CD4-positive, alpha-beta T cell treated with Interferon gamma for 1 hour (primary cell): ENCODE measurements around the gene C8A.

Source experiments
- DNase-seq: peaks from one replicate; pipeline ENCODE4 v3.0.0-alpha.2; 2020

C8A gene

GRCh38 chr1:56838759-56839158, 15.8 kb upstream of the C8A start:
- DNase-seq, result no peak

GRCh38 chr1:56843544-56843943, 11.1 kb upstream of the C8A start:
- DNase-seq, result no peak

DNA sequence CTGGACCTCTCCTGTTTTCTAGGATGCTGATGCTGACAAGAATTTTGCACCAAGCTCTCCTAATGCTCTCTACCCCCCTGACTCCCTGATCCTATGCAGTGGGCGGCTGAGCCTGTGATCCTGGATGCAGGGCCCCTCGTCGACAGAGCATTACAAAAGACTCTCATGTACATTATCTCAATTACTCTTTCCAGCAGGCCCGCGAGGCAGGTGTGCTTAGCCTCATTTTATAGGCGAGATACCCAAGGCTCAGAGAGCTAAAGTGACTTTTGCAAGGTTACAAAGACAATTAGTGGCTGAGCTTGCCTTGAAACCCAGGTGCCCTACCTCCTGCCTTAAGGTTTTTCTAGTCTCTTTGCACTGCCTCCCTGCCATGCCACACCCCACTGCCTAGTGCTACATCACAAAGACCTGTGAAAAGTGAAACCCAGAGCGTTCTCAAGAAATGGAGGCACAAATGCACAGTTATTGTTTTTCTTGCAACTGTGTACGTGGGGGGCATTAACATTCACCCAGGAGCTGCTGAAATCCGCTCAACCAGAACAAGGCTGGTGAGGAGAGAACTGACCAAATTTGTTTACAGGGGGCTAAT, 10.0 kb upstream of the C8A start:
- no peak for DNase-seq

DNA sequence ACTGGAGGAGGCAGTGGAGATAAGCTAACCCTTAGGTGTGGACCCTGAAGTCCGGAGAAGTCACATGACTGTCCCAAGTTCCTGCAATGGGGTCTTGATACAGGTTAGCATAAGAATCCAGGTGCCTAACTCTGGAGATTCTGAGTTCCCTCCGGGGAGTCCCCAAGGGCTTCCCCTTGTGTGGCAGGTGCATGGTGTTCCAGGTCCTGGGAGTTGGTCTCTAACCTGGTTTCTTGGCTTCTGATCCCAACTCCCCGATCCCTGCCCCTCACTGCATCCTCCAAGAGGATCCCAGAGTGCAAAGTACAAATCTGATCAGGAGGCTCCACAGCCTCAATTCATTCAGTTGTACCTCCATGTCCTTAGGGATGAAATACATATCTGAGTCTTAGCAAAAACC, 9.3 kb upstream of the C8A start:
- DNase-seq, result no peak

DNA sequence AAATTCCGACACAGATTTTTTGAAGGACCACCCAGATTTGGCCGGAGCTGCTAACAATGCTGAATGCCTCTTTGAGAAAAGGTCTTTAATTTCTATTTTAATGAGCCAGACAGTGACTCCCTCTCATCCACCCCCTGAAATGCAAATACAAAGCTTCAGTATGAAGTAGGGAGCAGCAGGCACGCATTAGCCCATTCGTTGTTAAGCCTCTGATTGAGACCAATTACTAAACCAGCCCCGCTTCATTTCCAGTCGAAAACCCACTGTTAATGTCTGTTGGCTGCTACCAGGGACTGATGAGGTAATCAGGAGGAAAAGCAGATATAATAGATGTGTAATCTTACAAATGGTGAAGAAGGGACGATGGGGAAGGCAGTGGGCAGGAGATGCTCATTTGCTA, 4.8 kb upstream of the C8A start:
- DNase-seq, result no peak

- DNase-seq, result no peak
Observed at GRCh38 chr1:56850411-56850810, 4.2 kb upstream of the C8A start.

DNA sequence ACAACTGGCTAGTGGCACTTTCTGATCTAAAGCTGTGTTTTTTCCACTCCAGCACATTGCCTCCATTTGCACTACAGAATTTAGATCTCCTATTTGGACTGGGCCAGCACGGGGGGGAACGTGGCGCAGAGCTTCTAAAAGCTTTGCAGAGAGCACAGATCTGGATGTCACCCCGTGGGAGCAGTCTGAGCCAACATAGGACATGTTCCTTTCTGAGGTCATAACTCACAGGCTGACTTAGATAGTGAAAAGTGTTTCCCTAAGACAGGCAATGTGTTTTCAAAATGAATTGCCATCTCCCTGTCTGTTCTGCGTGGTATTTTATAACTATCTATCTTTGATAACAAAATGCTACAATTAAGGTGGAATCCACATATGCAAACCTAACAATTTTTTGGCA, 3.7 kb upstream of the C8A start:
- DNase-seq, result no peak

DNA sequence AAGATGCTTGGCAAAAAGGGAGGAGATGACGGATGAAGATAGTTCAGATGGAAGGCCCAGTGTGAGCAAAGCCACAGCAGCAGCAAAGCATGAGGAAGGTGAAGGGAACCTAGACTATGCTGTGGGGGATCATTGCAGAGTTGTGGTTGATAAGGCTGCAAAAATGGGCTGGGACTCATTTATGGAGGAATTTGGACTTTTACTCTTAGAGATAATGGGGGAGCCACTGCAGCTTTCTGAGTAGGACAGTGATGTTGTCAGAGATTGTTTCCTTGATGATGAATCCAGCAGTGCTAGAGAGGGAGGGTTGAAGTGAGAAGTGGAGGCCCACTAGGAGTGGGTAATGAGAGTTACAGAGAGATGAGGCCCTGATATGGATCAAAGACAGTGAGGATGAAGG, 2.1 kb upstream of the C8A start:
- DNase-seq, result no peak

- DNase-seq, result no peak
Observed at GRCh38 chr1:56855190-56855589, 593 bp downstream of the C8A start.

DNA sequence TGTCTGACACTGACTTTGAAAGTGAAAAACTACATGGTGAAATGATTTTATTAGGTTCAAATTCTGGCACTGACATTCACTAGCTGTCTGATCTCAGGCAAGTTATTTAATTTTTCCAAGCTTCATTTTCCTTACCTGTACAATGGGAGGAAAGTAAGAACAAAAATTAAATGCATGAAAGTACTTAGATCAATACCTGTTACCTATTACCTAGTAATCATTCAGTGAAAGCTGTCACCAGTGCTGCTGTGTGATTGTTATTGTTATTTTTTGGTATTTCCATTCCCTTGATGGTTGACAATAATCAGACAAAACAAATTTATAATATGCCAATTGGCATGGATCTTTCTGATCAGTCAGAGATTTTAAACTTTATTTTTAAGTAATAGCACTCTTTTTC, 1.6 kb downstream of the C8A start:
- DNase-seq, result no peak

GRCh38 chr1:56859287-56859686, 4.7 kb downstream of the C8A start:
- no peak for DNase-seq

DNA sequence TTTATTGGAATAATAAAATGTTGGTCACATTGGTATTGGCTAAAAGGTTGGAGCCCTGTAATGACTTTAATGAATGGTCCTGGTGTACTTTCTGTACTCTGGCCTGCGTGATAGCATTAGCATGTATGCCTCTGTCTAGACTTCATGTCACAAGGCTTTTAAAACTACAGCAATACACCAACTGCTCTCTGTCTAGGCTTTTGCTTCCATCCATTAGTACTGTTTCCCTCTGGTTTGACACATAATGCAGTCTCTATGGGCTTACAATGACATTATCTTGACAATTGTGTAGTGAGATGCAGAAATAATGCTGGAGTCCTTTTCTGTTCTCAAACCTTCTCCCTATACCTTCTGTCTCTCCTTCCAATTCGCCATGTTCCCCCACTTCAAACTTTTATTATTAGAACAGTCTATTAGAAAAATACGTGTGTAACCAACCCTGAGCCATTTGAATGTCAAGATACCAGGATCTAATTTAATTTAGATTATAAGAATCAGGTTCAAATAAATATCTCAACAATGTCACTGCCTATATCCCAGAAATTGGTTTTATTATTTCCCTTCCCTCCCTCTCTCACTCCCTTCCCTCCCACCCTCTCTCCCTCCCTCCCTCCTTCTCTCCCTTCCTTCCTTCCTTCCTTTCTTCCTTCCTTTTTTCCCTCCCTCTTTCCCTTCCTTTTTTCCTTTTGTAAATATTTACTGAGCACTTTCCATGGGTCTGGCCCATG, 8.8 kb downstream of the C8A start:
- DNase-seq, result no peak

DNA sequence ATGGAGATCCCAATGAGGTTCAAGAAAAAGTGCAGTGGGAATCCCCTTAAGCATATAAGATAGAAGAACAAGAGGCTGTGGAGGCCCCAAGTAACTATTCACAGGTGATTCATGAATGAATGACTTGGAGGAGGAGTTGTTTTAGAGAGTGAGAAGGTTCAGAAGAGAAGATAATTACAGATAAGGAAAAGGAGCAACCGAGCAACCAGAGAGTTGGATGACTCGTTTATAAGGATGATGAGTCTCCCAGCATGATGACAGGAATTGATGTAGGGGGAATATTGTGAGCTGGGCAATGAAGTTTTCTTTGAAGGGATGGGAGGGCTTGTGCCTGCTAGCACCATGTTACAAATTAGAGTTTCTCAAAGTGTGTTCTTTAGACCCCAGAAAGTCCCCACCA, 9.8 kb downstream of the C8A start:
- no peak for DNase-seq

GRCh38 chr1:56866656-56867055, 12.1 kb downstream of the C8A start:
- DNase-seq, result no peak

DNA sequence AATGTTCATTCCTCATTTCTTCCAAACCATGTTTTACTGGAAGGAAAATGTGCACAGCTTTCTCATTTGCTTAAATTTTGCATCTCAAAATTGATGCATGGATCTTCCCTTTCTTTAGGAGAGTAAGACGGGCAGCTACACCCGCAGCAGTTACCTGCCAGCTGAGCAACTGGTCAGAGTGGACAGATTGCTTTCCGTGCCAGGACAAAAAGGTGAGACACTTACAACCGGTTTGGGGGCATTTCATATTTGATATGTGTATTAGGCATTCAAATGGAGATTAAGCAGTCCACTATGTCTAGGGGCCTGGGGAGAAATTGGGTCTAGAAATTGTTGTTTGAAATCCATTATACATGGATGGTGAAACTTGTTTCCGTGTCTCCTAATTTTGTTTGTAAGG, 12.9 kb downstream of the C8A start:
- no peak for DNase-seq

DNA sequence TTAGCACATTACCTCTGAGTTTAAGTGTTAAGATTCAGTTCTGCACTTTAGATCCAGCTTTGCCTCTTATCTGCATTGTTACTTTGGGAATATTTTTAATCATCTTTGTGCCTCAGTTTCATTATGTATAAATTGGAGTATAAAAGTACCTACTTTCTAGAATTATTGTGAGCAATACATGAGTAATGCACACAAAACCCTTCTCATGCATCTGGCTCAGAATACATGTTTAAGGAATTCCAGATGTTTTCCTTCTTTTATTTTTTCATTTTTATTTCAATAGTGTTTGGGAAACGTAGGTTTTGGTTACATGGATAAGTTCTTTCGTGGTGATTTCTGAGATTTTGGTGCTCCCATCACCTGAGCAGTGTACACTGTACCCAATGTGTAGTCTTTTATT, 14.2 kb downstream of the C8A start:
- DNase-seq, result no peak

DNA sequence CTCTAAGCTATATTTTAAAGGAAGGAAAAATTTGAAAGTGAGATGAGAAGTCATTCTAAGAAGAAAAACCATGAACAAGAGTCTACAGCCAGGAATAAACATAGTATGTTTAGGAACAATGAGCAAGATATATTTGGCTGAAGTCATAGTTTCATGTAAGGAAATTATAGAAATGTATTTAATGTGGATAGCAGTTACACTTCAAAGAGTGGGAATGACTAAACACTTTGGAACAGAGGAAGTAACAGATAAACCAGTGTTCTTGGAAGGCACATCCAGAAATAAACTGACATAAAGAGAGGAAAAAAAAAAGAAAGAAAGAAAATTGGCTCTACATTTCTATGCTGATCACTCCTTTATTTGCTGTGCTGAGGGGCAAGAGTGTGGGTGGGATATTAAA, 18.0 kb downstream of the C8A start:
- DNase-seq, result no peak

- DNase-seq, result no peak
Observed at GRCh38 chr1:56873213-56873612, 18.6 kb downstream of the C8A start.

DNA sequence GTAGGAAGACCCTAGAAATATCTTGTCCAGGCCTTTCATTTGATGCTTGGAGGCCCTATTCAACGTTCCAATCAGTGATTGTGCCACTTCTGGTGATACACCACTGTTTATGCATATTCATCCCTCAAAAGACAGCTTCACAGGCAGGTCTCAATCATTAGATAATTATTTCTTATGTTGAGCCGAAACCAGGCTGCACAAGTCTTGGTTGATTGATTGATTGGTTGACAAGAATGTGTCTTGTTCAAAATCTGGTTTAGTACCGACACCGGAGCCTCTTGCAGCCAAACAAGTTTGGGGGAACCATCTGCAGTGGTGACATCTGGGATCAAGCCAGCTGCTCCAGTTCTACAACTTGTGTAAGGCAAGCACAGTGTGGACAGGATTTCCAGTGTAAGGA, 20.1 kb downstream of the C8A start:
- DNase-seq, result no peak

GRCh38 chr1:56877973-56878372, 23.4 kb downstream of the C8A start:
- DNase-seq, result no peak

DNA sequence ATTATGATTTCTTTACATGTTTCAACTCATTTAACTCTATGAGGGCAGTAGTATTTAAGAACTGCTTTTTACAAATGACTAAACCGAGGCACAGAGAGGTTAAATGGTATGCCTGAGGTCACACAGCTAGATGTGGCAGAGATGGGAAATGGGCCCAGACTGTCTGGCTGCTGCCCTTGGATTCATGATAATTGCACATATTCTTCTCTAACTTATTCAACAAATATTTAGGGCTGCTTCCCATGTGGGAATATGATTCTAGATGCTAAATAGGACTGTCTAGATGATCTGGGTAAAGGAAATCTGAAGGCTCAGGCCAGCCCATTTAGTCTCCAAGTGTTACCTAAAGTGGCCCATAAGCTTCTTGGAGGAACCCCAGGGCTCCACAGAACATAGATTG, 26.2 kb downstream of the C8A start:
- DNase-seq, result no peak

DNA sequence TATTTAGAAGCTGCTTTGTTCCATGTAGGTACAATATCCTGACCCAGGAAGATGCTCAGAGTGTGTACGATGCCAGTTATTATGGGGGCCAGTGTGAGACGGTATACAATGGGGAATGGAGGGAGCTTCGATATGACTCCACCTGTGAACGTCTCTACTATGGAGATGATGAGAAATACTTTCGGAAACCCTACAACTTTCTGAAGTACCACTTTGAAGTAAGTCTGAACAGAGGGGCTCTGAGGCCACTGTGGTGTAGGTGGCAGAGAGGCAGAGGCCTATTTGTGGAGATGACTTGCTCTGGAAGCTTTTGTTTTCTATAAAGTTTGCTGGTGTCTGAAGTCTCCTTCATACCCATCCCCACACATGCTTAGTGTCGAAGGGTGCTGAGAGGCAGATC, 26.8 kb downstream of the C8A start:
- no peak for DNase-seq

- no peak for DNase-seq
Observed at GRCh38 chr1:56890229-56890628, 35.6 kb downstream of the C8A start.

GRCh38 chr1:56894014-56894413, 39.4 kb downstream of the C8A start:
- no peak for DNase-seq
